Progenitor cell of endocrine pancreas (in vitro differentiated cells): ENCODE results near the gene SCO1. TPM values are rescaled to one million over a fixed set of nuclear protein-coding genes. Genes with fewer than 3 reads are reported as not detected.
A peak's percentile ranks its signal among the peaks of the same experiment; 100 is the strongest.

Source experiments
- DNase-seq: peaks from one replicate; pipeline ENCODE4 v3.0.0; 2021; ENCODE audit warnings: low spot score; ENCODE audit not compliant: unreplicated experiment
- H3K27ac Mint-ChIP-seq: 2 replicates; pipeline ENCODE4 v1.8.0; 2021; ENCODE audit warnings: mild to moderate bottlenecking, moderate library complexity, mixed read lengths
- H3K27me3 Mint-ChIP-seq: 2 replicates; pipeline ENCODE4 v1.8.0; 2021; ENCODE audit warnings: mixed read lengths
- H3K36me3 Mint-ChIP-seq: 2 replicates; pipeline ENCODE4 v1.8.0; 2022; ENCODE audit warnings: mixed read lengths; ENCODE audit not compliant: insufficient read depth
- H3K4me1 Mint-ChIP-seq: 2 replicates; pipeline ENCODE4 v1.8.0; 2021; ENCODE audit warnings: low read depth, mixed read lengths
- H3K4me3 Mint-ChIP-seq: 2 replicates; pipeline ENCODE4 v1.8.0; 2021; ENCODE audit warnings: low read depth, mild to moderate bottlenecking, moderate library complexity, mixed read lengths
- H3K9me3 Mint-ChIP-seq: 2 replicates; pipeline ENCODE4 v1.8.0; 2021; ENCODE audit warnings: low read depth, mixed read lengths
- CTCF ChIP-seq: fragments of 200-600 bp; sonication (generic); IDR thresholded peaks from one replicate; pipeline ENCODE4 v1.5.0; 2021; ENCODE audit warnings: antibody characterized with exemption, mild to moderate bottlenecking; ENCODE audit not compliant: unreplicated experiment
- total RNA-seq: library from RNA; stranded (reverse); gene quantifications from 2 replicates; pipeline ENCODE4 v1.2.1, GENCODE V29; 2021

The SCO1 gene
- total RNA-seq, 1 donor from 2014 or later, result 29.0 TPM

DNA sequence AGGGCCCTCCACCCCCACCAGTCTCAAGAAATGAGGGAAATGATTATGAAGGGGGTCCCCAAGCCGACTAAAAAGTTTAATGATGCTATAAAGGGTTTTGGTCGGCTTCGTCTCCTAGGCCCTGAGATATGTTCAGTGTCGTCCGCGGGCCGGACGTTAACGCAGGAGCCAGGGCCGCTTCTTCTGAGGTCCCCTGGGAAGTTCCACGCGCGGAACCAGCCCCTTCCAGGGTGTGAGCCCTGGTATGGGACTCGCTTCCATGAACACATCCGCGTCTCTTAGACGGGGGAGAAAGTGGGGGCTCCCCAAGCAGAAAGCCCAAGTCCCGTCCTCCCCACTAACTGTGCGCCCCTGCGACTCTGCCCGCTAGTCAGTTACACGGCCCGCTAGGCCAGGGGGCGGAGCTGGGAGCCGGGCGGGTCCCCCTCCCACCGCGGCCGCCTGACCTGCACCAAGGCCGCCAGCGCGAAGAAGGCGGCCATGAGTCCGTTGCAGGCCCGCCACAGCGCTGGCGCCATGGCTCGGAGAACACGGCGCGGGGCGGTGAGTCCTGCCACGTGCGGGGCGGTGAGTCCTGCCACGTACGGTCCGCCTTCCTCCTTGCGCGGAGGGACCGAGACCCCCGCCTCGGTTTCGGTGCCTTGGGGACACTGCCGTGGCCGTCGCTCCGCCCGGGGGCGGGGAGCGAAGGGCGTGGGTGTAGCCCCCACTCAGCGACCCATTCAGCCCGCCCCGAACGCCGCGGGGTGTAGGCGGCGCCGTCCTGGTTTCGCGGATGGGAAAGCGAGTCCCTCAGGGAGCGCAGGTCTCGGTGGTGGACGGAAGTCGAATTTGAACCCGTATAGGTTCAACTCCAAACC lies 32.2 kb upstream of the SCO1 start, which contains the start of gene TMEM220:
TSS of gene TMEM220 (minus strand) at position 690 of the 860 bp plus-strand sequence. CDS start at position 518, 172 bp downstream.
- no peaks in the 10 kb centered on the region for H3K9me3 Mint-ChIP-seq
- H3K27me3 Mint-ChIP-seq, result peaks cover 38% of the 10 kb centered on the region
- peak within 1 kb of the TSS; percentile 84 for H3K4me3 Mint-ChIP-seq
- no peaks in the 10 kb centered on the region for H3K36me3 Mint-ChIP-seq
- peaks cover 13% of the 10 kb centered on the region for H3K4me1 Mint-ChIP-seq
- peak within 1 kb of the TSS; percentile 84 for H3K27ac Mint-ChIP-seq
- TF ChIP-seq CTCF, result no peak
- DNase-seq, result peak; percentile 43

DNA sequence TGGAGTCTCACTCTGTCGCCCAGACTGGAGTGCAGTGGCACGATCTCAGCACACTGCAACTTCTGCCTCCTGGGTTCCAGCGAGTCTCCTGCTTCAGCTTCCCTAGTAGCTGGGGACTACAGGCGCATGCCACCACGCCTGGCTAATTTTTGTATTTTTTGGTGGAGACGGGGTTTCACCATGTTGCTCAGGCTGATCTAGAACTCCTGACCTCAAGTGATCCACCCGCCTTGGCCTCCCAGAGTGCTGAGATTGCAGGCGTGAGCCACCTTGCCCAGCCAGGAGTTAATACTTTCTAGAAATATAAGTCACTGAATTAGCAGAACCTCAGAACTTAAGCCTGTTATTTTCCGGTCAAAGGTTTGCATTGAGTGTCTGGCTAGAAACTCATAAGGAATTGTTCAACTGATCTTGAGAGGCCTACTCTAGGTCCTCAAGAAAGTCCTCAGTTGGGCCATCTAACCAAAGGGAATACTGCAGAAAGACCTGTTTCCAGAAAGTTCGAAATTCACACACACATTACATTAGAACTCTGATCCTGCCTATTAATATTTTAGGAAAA lies 31.1 kb upstream of the SCO1 start:
- Mint-ChIP-seq H3K27ac (no peak overlapping the region), H3K36me3 (no peaks in the 10 kb centered on the region), H3K4me1 (peaks cover 13% of the 10 kb centered on the region), H3K4me3 (no peak overlapping the region), H3K9me3 (no peaks in the 10 kb centered on the region), H3K27me3 (peaks cover 30% of the 10 kb centered on the region)
- TF ChIP-seq CTCF, result no peak
- no peak for DNase-seq

DNA sequence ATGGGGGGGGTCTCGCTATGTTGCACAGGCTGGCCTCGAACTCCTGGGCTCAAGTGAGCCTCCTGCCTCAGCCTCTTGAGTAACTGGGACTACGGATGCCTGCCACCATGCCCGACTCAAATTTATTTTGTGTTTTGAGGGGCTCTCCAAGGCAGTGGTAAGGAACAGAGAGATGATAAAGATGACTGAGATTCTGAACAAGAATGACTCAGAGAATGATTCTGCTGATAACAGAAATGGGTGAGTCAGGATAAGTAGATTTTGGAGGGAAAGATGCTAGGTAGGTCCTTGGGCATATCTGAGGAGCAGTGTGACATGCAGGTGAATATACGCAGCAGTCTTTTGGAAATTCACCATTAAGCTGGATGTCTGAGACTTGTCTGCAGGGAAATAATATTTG lies 29.9 kb upstream of the SCO1 start:
- H3K36me3 Mint-ChIP-seq, result no peaks in the 10 kb centered on the region
- DNase-seq, result no peak
- no peak overlapping the region for H3K27ac Mint-ChIP-seq
- no peak for TF ChIP-seq CTCF
- peaks cover 13% of the 10 kb centered on the region for H3K4me1 Mint-ChIP-seq
- H3K4me3 Mint-ChIP-seq, result no peak overlapping the region
- no peaks in the 10 kb centered on the region for H3K9me3 Mint-ChIP-seq
- H3K27me3 Mint-ChIP-seq, result peaks cover 20% of the 10 kb centered on the region

GRCh38 chr17:10726196-10726595 lies 28.9 kb upstream of the SCO1 start:
- no peak overlapping the region for H3K27ac Mint-ChIP-seq
- H3K9me3 Mint-ChIP-seq, result no peaks in the 10 kb centered on the region
- no peaks in the 10 kb centered on the region for H3K36me3 Mint-ChIP-seq
- no peak for DNase-seq
- H3K4me1 Mint-ChIP-seq, result peaks cover 13% of the 10 kb centered on the region
- H3K27me3 Mint-ChIP-seq, result peaks cover 14% of the 10 kb centered on the region
- no peak for TF ChIP-seq CTCF
- no peak overlapping the region for H3K4me3 Mint-ChIP-seq

DNA sequence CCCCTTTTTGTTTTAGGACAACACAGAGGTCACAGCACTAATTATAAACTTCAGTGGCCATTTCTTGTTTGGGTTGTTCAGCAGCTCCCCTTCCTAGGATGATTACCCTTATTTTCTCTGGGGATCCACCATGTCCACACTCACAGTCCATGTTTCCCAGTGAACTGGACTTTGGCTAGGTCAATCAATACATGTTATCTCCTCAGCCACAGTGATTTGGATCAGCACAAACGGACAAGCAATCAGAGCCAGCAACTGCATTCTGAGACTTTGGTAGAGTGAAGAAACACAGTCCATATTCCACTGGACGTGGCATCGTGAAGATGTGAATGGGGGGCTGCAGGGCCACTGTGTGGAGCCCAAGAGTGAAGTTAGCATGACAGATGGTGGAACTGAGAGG lies 27.9 kb upstream of the SCO1 start:
- H3K4me3 Mint-ChIP-seq, result no peak overlapping the region
- no peaks in the 10 kb centered on the region for H3K9me3 Mint-ChIP-seq
- H3K27me3 Mint-ChIP-seq, result peaks cover 6% of the 10 kb centered on the region
- no peak for DNase-seq
- no peak overlapping the region for H3K27ac Mint-ChIP-seq
- no peaks in the 10 kb centered on the region for H3K36me3 Mint-ChIP-seq
- peaks cover 11% of the 10 kb centered on the region for H3K4me1 Mint-ChIP-seq
- no peak for TF ChIP-seq CTCF
